NCI-H2081 treated with DMSO at 0.1 percent for 48 hours (cell line): ENCODE data around the gene HIGD1A.

Experiments used
- DNase-seq: peaks from one replicate; lab custom pipeline; 2025; lab: John Stamatoyannopoulos, UW

Gene HIGD1A

GRCh38 chr3:42804106-42804830 lies at the start of gene HIGD1A:
Gene HIGD1A, minus strand, starts transcription at chr3:42804490. Its CDS starts 10,237 bp downstream, at chr3:42794253.
- DNase-seq = peak; percentile 44

GRCh38 chr3:42853739-42854302 lies 49.5 kb upstream of the HIGD1A start:
- DNase-seq = no peak

- no peak for DNase-seq
Measured at GRCh38 chr3:42853056-42853455, 48.8 kb upstream of the HIGD1A start.

GRCh38 chr3:42852441-42852840 lies 48.2 kb upstream of the HIGD1A start:
- DNase-seq = no peak

GRCh38 chr3:42851228-42851834 lies 47.0 kb upstream of the HIGD1A start:
- no peak for DNase-seq

GRCh38 chr3:42850263-42850662 lies 46.0 kb upstream of the HIGD1A start:
- no peak for DNase-seq

- no peak for DNase-seq
Measured at GRCh38 chr3:42849017-42849416, 44.7 kb upstream of the HIGD1A start.

- no peak for DNase-seq
Measured at GRCh38 chr3:42847731-42848130, 43.4 kb upstream of the HIGD1A start.

GRCh38 chr3:42846685-42847522 lies 42.6 kb upstream of the HIGD1A start:
- no peak for DNase-seq

GRCh38 chr3:42844815-42845214 lies 40.5 kb upstream of the HIGD1A start:
- no peak for DNase-seq

- DNase-seq = no peak
Measured at GRCh38 chr3:42844412-42844713, 40.1 kb upstream of the HIGD1A start.

GRCh38 chr3:42843713-42844411 lies 39.6 kb upstream of the HIGD1A start:
- no peak for DNase-seq

GRCh38 chr3:42841332-42841731 lies 37.0 kb upstream of the HIGD1A start:
- DNase-seq = no peak

GRCh38 chr3:42839616-42840015 lies 35.3 kb upstream of the HIGD1A start:
- DNase-seq = peak; percentile 11

GRCh38 chr3:42838571-42838970 lies 34.3 kb upstream of the HIGD1A start:
- no peak for DNase-seq

- no peak for DNase-seq
Measured at GRCh38 chr3:42836150-42837123, 32.1 kb upstream of the HIGD1A start.

GRCh38 chr3:42831321-42831713 lies 27.0 kb upstream of the HIGD1A start:
- DNase-seq = peak; percentile 42

GRCh38 chr3:42830437-42831320 lies 26.4 kb upstream of the HIGD1A start:
- DNase-seq = peak; percentile 28

- DNase-seq = no peak
Measured at GRCh38 chr3:42829628-42830436, 25.5 kb upstream of the HIGD1A start.
